HG02943 (cell line): ENCODE measurements around the gene MIA2.

Experiments
- ATAC-seq: cut with Tn5 transposase; IDR thresholded peaks from one replicate; pipeline ENCODE4 v1.9.1; 2021; ENCODE audit warnings: mild to moderate bottlenecking, low read depth, moderate library complexity; ENCODE audit not compliant: unreplicated experiment

MIA2 gene

GRCh38 chr14:39376667-39377403 is 143.1 kb downstream of the MIA2 start:
- ATAC-seq = no peak

- ATAC-seq = no peak
These were observed 147.7 kb downstream of the MIA2 start for GRCh38 chr14:39381366-39381765.

- no peak for ATAC-seq
These were observed 148.7 kb downstream of the MIA2 start for GRCh38 chr14:39382463-39382862.

GRCh38 chr14:39383026-39383660 is 149.4 kb downstream of the MIA2 start:
- no peak for ATAC-seq

GRCh38 chr14:39383741-39384140 is 150.0 kb downstream of the MIA2 start:
- ATAC-seq = no peak

GRCh38 chr14:39384177-39384576 is 150.5 kb downstream of the MIA2 start:
- no peak for ATAC-seq

- no peak for ATAC-seq
These were observed 159.6 kb downstream of the MIA2 start for GRCh38 chr14:39393289-39393688.

GRCh38 chr14:39395555-39396254 is 162.0 kb downstream of the MIA2 start:
- ATAC-seq = no peak

GRCh38 chr14:39396448-39396847 is 162.7 kb downstream of the MIA2 start:
- no peak for ATAC-seq

GRCh38 chr14:39398382-39398781 is 164.7 kb downstream of the MIA2 start:
- no peak for ATAC-seq

GRCh38 chr14:39406560-39406959 is 172.8 kb downstream of the MIA2 start:
- ATAC-seq = no peak

GRCh38 chr14:39416072-39416471 is 182.4 kb downstream of the MIA2 start:
- ATAC-seq = no peak

GRCh38 chr14:39417014-39417413 is 183.3 kb downstream of the MIA2 start:
- ATAC-seq = no peak

- no peak for ATAC-seq
These were observed 185.6 kb downstream of the MIA2 start for GRCh38 chr14:39419272-39419671.

- ATAC-seq = no peak
These were observed 188.5 kb downstream of the MIA2 start for GRCh38 chr14:39422243-39422642.

GRCh38 chr14:39423793-39424192 is 190.1 kb downstream of the MIA2 start:
- ATAC-seq = no peak

- ATAC-seq = no peak
These were observed 192.2 kb downstream of the MIA2 start for GRCh38 chr14:39425947-39426346.

GRCh38 chr14:39426605-39427004 is 192.9 kb downstream of the MIA2 start:
- no peak for ATAC-seq

- no peak for ATAC-seq
These were observed 194.4 kb downstream of the MIA2 start for GRCh38 chr14:39428118-39428517.

GRCh38 chr14:39430762-39431415 is 197.2 kb downstream of the MIA2 start:
- no peak for ATAC-seq
